HG03457 (cell line): ENCODE results near the gene DNAH3.
"Not testable (repeated sequence)": the region's sequence is repeated elsewhere in the genome, so short reads cannot be mapped to it uniquely, and the experiment has no call there.

ENCODE experiments used
- ATAC-seq: cut with Tn5 transposase; IDR thresholded peaks from one replicate; pipeline ENCODE4 v1.9.1; 2021; ENCODE audit warnings: moderate number of reproducible peaks; ENCODE audit not compliant: unreplicated experiment

DNAH3 gene, protein sequence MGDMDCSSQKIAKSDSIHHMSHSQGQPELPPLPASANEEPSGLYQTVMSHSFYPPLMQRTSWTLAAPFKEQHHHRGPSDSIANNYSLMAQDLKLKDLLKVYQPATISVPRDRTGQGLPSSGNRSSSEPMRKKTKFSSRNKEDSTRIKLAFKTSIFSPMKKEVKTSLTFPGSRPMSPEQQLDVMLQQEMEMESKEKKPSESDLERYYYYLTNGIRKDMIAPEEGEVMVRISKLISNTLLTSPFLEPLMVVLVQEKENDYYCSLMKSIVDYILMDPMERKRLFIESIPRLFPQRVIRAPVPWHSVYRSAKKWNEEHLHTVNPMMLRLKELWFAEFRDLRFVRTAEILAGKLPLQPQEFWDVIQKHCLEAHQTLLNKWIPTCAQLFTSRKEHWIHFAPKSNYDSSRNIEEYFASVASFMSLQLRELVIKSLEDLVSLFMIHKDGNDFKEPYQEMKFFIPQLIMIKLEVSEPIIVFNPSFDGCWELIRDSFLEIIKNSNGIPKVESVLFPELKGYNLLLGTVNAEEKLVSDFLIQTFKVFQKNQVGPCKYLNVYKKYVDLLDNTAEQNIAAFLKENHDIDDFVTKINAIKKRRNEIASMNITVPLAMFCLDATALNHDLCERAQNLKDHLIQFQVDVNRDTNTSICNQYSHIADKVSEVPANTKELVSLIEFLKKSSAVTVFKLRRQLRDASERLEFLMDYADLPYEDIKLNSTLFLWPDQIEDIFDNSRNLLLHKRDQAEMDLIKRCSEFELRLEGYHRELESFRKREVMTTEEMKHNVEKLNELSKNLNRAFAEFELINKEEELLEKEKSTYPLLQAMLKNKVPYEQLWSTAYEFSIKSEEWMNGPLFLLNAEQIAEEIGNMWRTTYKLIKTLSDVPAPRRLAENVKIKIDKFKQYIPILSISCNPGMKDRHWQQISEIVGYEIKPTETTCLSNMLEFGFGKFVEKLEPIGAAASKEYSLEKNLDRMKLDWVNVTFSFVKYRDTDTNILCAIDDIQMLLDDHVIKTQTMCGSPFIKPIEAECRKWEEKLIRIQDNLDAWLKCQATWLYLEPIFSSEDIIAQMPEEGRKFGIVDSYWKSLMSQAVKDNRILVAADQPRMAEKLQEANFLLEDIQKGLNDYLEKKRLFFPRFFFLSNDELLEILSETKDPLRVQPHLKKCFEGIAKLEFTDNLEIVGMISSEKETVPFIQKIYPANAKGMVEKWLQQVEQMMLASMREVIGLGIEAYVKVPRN (N-terminal part only)

GRCh38 chr16:21150375-21151001 is at the start of gene DNAH3:
Gene DNAH3 (minus strand): TSS chr16:21150846. CDS start chr16:21150319, 527 bp downstream.
- ATAC-seq = no peak

DNA sequence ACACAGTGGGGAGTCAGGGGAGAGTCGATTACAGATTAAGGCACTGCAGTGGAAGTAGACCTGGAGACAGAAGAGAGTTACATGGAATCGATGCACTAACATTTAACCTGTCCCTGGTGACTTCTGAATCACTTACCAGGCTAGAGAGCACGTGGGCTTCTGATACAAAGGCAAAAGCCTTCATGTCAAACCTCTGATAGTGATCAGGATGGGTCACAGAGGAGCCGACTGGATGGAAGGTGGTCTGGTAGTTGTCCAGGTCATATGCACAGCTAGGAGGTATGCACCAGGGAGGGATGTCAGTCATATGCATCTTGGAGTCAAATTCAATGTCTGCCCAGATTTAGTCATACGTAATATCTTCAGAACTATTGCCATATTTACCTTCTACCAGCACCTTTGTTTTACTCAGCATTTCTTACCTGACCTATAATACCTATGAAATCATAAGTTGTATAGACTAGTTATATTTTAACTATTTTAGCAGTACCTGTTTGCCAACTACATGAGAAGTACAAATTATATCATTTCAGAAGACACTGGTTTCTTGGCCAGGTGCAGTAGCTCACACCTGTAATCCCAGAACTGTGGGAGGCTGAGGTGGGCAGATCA is 49.1 kb upstream of the DNAH3 start:
- ATAC-seq = no peak

- ATAC-seq = no peak
These were observed 47.0 kb upstream of the DNAH3 start for GRCh38 chr16:21197621-21198020.

DNA sequence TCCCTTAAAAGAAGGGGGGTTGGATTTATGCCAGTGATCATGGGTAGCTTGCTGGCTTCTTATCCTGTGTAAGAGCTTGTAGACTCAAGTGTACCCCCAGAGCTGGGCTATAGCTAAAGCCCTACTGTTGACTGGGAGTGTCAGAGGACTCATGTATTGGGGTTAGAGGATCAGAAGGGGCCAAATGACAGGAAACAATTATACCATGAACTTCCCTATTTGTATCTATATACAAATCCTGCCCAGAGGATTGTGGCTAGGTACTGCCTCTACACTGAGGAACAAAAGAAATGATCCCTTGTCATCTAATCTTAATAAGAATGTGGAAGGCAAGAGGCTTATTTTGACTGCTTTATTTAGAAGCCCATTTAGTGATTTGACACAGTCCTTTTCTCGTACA is 46.5 kb upstream of the DNAH3 start:
- no peak for ATAC-seq

- not testable (repeated sequence) for ATAC-seq
These were observed 44.7 kb upstream of the DNAH3 start for GRCh38 chr16:21195330-21195729.

GRCh38 chr16:21194771-21195301 is 44.2 kb upstream of the DNAH3 start:
- ATAC-seq = no peak

DNA sequence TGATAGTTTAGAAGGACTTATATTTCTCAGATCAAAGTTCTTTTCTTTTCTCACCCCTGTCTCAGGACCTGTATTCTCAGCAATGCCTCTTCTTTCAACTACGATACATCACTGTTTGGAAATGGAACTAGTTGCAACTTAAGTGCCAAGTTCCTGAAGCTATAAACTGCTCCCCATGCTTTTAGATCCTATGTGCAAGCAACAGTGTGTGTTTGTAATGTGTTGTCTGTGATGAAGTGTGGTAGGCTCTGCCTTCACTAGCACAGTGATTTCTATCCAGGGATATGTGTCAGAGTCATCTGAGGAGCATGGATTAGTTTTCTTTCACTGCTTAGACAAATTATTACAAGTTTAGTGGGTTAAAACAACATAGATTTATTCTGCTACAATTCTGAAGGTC is 42.3 kb upstream of the DNAH3 start:
- ATAC-seq = no peak

GRCh38 chr16:21190599-21190998 is 40.0 kb upstream of the DNAH3 start:
- ATAC-seq = no peak

- no peak for ATAC-seq
These were observed 39.4 kb upstream of the DNAH3 start for GRCh38 chr16:21190013-21190412.

DNA sequence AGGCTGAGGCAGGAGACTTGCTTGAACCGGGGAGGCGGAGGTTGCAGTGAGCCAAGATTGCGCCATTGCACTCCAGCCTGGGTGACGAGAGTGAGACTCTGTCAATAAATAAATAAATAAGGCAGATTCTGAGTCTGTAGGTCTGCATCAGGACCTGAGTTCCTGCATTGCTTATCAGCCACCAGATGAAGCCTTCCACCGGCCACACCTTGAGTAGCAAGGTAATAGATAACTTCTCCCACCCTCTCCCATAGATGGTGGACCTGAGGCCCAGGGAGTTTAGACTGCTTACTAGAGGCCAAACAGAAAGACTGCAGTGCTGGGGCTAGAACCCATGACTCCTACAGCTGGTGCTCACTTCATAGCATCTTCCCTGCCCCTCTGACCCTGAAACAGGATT is 38.7 kb upstream of the DNAH3 start:
- no peak for ATAC-seq

- no peak for ATAC-seq
These were observed 35.7 kb upstream of the DNAH3 start for GRCh38 chr16:21186326-21186691.

DNA sequence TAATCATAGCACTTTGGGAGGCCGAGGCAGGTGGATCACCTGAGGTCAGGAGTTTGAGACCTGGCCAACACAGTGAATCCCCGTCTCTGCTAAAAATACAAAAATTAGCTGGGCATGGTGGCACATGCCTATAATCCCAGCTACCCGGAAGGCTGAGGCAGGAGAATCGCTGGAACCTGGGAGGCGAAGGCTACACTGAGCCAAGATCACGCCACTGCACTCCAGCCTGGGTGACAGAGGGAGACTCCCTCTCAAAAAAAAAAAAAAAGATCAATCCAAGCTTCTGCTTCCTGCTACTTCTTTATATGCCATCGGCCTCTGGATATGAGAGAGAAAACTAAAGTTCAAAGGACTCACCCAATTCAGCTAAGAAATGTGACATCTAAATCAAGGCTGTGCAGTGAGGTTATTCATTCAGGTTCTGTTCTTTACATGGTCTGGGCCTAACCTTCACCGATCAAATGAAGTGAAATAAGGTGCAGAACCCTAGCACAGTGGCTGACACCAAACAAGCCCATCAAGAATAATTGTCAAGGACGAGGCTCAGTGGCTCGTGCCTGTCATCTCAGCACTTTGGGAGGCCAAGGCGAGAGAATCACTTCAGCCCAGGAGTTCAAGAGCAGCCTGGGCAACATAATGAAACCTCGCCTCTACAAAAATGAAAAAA is 35.1 kb upstream of the DNAH3 start:
- ATAC-seq = no peak

DNA sequence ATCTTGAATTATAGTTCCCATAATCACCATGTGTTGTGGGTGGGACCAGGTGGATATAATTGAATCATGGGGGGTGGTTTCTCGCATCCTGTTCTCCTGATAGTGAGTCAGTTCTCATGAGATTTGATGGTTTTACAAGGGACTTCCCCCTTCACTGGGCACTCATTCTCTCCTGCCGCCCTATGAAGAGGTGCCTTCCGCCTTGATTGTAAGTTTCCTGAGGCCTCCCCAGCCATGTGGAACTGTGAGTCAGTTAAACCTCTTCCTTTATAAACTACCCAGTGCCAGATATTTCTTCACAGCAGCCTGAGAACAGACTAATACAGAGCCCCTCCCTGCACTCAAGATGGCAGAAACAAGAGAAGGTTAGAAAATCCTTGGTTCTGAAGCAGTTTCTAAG is 34.2 kb upstream of the DNAH3 start:
- no peak for ATAC-seq

DNA sequence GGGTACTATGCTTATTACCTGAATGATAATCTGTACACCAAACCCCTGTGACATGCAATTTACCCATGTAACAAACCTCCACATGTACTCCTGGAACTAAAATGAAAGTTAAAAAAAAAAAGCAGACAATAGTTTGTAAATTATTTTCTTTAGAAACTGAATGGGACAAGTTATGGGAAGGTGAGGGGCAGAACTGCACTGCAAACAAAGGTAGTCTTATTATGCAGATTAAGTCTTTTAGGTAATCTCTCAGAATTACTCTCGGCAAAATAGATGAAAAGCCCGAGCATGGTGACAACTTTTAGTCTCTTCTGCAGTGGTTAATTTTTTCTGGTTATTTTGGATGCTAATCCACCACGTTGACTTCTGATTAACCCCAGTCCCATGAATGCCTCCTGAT is 33.3 kb upstream of the DNAH3 start:
- ATAC-seq = no peak

- no peak for ATAC-seq
These were observed 29.3 kb upstream of the DNAH3 start for GRCh38 chr16:21179983-21180365.

- no peak for ATAC-seq
These were observed 28.7 kb upstream of the DNAH3 start for GRCh38 chr16:21179126-21179982.

- no peak for ATAC-seq
These were observed 24.8 kb upstream of the DNAH3 start for GRCh38 chr16:21175397-21175796.

DNA sequence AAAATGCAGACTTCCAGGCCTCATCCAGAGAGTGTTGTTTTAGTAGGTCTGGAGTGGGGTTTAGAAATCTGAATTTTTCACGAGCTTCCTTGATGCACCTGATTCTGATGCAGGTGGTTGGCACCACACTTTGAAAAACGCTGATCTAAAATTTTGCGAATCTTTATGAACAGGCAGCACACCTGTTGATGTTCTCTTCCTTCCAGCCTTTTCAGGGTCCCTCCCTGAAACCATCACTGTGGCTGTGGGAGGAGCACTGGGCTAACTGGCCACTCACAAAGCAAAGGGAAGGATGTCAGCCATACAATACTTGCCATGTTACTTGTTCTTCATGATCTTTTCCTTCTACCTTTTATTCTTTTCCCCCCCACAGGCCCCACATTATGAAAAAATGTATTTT is 22.0 kb upstream of the DNAH3 start:
- ATAC-seq = no peak

GRCh38 chr16:21170116-21170515 is 19.5 kb upstream of the DNAH3 start:
- ATAC-seq = not testable (repeated sequence)
